ENCODE data around the gene B4GALT6.

GRCh38 chr18:31710826-31711225 is 26.4 kb upstream of the B4GALT6 start:
- TF ChIP-seq CTCF (IDR thresholded peaks at IDR 0.05) (no peak), POLR2A (IDR thresholded peaks at IDR 0.05) (no peak)
